DND-41 (cell line): ENCODE measurements around the gene HSBP1.

Experiments
- ATAC-seq: fragments of 200-7000 bp; cut with Tn5 transposase; 3 replicates; pipeline ENCODE4 v1.9.1; 2021; ENCODE audit warnings: low read depth; ENCODE audit not compliant: insufficient read depth
- DNase-seq: peaks from one replicate; pipeline ENCODE4 v3.0.0-alpha.2; 2020
- H2AFZ ChIP-seq: 2 replicates; pipeline ENCODE4 v1.6.0; 2012; ENCODE audit warnings: low read depth, low read length
- H3K27ac ChIP-seq: 2 replicates; pipeline ENCODE4 v1.5.1; 2012; ENCODE audit warnings: low read length, inconsistent platforms
- H3K27me3 ChIP-seq: fragments of 200-600 bp; sonication (generic); 2 replicates; pipeline ENCODE4 v1.6.0; 2012; ENCODE audit warnings: low read length, mild to moderate bottlenecking, inconsistent platforms; ENCODE audit not compliant: insufficient read depth, poor library complexity
- H3K36me3 ChIP-seq: 2 replicates; pipeline ENCODE4 v1.5.1; 2012; ENCODE audit warnings: low read length, inconsistent platforms; ENCODE audit not compliant: insufficient read depth
- H3K4me1 ChIP-seq: 2 replicates; pipeline ENCODE4 v1.5.1; 2012; ENCODE audit warnings: mild to moderate bottlenecking, low read length; ENCODE audit not compliant: insufficient read depth
- H3K4me2 ChIP-seq: 2 replicates; pipeline ENCODE4 v1.6.0; 2012; ENCODE audit warnings: mild to moderate bottlenecking, moderate library complexity, low read length, inconsistent platforms; ENCODE audit not compliant: insufficient read depth
- H3K4me3 ChIP-seq, 2 experiments: fragments of 200-600 bp in 1 of 2; shearing (Covaris generic) in 1 of 2; 2 replicates each; pipeline ENCODE4 v1.5.1; 2012 to 2016; ENCODE audit warnings: inconsistent platforms in 2 of 2, low read length in 2 of 2, mild to moderate bottlenecking in 2 of 2, low read depth in 1 of 2, moderate library complexity in 1 of 2
- H3K79me2 ChIP-seq: 2 replicates; pipeline ENCODE4 v1.6.0; 2012; ENCODE audit warnings: low read length, inconsistent platforms; ENCODE audit not compliant: insufficient read depth
- H3K9ac ChIP-seq: 2 replicates; pipeline ENCODE4 v1.6.0; 2012; ENCODE audit warnings: low read depth, mild to moderate bottlenecking, inconsistent platforms, low read length, moderate library complexity
- H3K9me3 ChIP-seq: 2 replicates; pipeline ENCODE4 v1.5.1; 2012; ENCODE audit warnings: low read length, moderate library complexity, mild to moderate bottlenecking, inconsistent platforms; ENCODE audit not compliant: insufficient read depth, severe bottlenecking
- H4K20me1 ChIP-seq: 2 replicates; pipeline ENCODE4 v1.6.0; 2012; ENCODE audit warnings: low read length; ENCODE audit not compliant: insufficient read depth
- CTCF ChIP-seq: IDR thresholded peaks from 2 replicates; pipeline ENCODE4 v1.5.1; 2012; ENCODE audit warnings: borderline replicate concordance, low read length, moderate library complexity, mild to moderate bottlenecking; ENCODE audit not compliant: poor library complexity, severe bottlenecking; ENCODE audit errors: extremely low read depth
- EZH2 ChIP-seq: IDR thresholded peaks from 3 replicates; pipeline ENCODE4 v1.6.1; 2012; ENCODE audit warnings: borderline replicate concordance, low read depth, mild to moderate bottlenecking, moderate library complexity, low read length, inconsistent platforms; ENCODE audit not compliant: severe bottlenecking

The HSBP1 gene

GRCh38 chr16:83807710-83808572 lies at the start of gene HSBP1:
TSS of gene HSBP1 (plus strand) at chr16:83807978. CDS start at chr16:83808077, 99 bp downstream.
- peaks cover 29% of the 10 kb centered on the region for H3K79me2 ChIP-seq
- TF ChIP-seq EZH2, result no peak
- no peak for TF ChIP-seq CTCF
- peak within 1 kb of the TSS; percentile 98 for H2AFZ ChIP-seq

GRCh38 chr16:83762141-83762991 lies 45.4 kb upstream of the HSBP1 start:
- Histone ChIP-seq H3K9me3 (no peaks in the 10 kb centered on the region), H3K27ac (no peak overlapping the region), H4K20me1 (no peaks in the 10 kb centered on the region), H3K27me3 (no peaks in the 10 kb centered on the region), H3K79me2 (no peaks in the 10 kb centered on the region), H3K4me1 (no peaks in the 10 kb centered on the region), H3K4me3 (no peak overlapping the region), H3K4me2 (no peak overlapping the region), H3K36me3 (no peaks in the 10 kb centered on the region), H3K9ac (no peak overlapping the region), H2AFZ (no peak overlapping the region)
- TF ChIP-seq EZH2 (no peak), CTCF (no peak)
- ATAC-seq (no peak), DNase-seq (no peak)

More at GRCh38 chr16:83807710-83808572, at the start of gene HSBP1:
- Histone ChIP-seq H3K9me3 (no peaks in the 10 kb centered on the region), H3K4me3 (peak within 1 kb of the TSS; percentile 57 to 96), H3K27ac (peak within 1 kb of the TSS; percentile 87), H3K36me3 (peaks cover 40% of the 10 kb centered on the region), H3K9ac (peak within 1 kb of the TSS; percentile 93), H4K20me1 (peaks cover 20% of the 10 kb centered on the region), H3K27me3 (peaks cover under 1% of the 10 kb centered on the region), H3K4me1 (peaks cover 31% of the 10 kb centered on the region), H3K4me2 (peak within 1 kb of the TSS; percentile 87)
- ATAC-seq, result peak; percentile 97
- peak; percentile 94 for DNase-seq

GRCh38 chr16:83762992-83763358 lies 44.8 kb upstream of the HSBP1 start:
- Histone ChIP-seq H3K27ac (no peak overlapping the region), H2AFZ (no peak overlapping the region), H4K20me1 (no peaks in the 10 kb centered on the region), H3K36me3 (no peaks in the 10 kb centered on the region), H3K27me3 (no peaks in the 10 kb centered on the region), H3K9ac (no peak overlapping the region), H3K9me3 (no peaks in the 10 kb centered on the region), H3K79me2 (no peaks in the 10 kb centered on the region), H3K4me2 (no peak overlapping the region), H3K4me1 (no peaks in the 10 kb centered on the region), H3K4me3 (no peak overlapping the region)
- ATAC-seq, result no peak
- TF ChIP-seq CTCF (no peak), EZH2 (no peak)
- DNase-seq, result no peak
